ENCODE results near the gene JAG2. TPM values are rescaled to one million over a fixed set of nuclear protein-coding genes. Genes with fewer than 3 reads are reported as not detected.

Gene JAG2
- polyA plus RNA-seq, 1 experiment, result 0.22 TPM

- Histone ChIP-seq H3K27ac (ENCODE audit: low read depth, low read length) (no peak overlapping the region), H3K27me3 (ENCODE audit: control insufficient read depth, insufficient read depth, low read length) (no peaks in the 10 kb centered on the region), H3K9me3 (ENCODE audit: control insufficient read depth, insufficient read depth, low read length) (no peaks in the 10 kb centered on the region; the same call in 1 of the 2 replicates), H3K4me3 (ENCODE audit: low read depth, low read length) (no peak overlapping the region)
- ChIA-PET CTCF (interaction anchor here (0.6 to 1.6 kb wide), 2 partner anchors 62 to 148 kb away, joined by 7 to 8 read pairs; no protein-coding TSS in a partner anchor), POLR2A (no interaction called here)
- TF ChIP-seq CTCF (IDR thresholded peaks at IDR 0.05; ENCODE audit: low read depth, low read length), result no peak
- no peak for DNase-seq (ENCODE audit: low read depth, low spot score)
Observed at GRCh38 chr14:105204206-105204930, 35.8 kb upstream of the JAG2 start.

GRCh38 chr14:105203701-105204100 is 35.1 kb upstream of the JAG2 start:
- H3K27ac ChIP-seq (ENCODE audit: low read depth, low read length), result no peak overlapping the region
- ChIA-PET POLR2A (no interaction called here), CTCF (interaction anchor here (0.6 to 1.6 kb wide), 11 partner anchors 8 to 285 kb away, joined by 3 to 8 read pairs (median 4); no protein-coding TSS in a partner anchor)
- no peak overlapping the region for H3K4me3 ChIP-seq (ENCODE audit: low read depth, low read length)
- no peaks in the 10 kb centered on the region for H3K27me3 ChIP-seq (ENCODE audit: control insufficient read depth, insufficient read depth, low read length)
- no peak for DNase-seq (ENCODE audit: low read depth, low spot score)
- no peaks in the 10 kb centered on the region; the same call in 1 of the 2 replicates for H3K9me3 ChIP-seq (ENCODE audit: control insufficient read depth, insufficient read depth, low read length)
- TF ChIP-seq CTCF (IDR thresholded peaks at IDR 0.05; ENCODE audit: low read depth, low read length), result no peak

- ChIA-PET POLR2A (interaction anchor here (0.8 kb wide), 1 partner anchor 46 kb away, joined by 3 read pairs; the partner anchor contains the start of gene BTBD6), CTCF (interaction anchor here (0.6 to 1.6 kb wide), 11 partner anchors 8 to 286 kb away, joined by 3 to 8 read pairs (median 4); no protein-coding TSS in a partner anchor)
- TF ChIP-seq CTCF (IDR thresholded peaks at IDR 0.05; ENCODE audit: low read depth, low read length), result peak; percentile 90
- peak; percentile 32 for DNase-seq (ENCODE audit: low read depth, low spot score)
- no peaks in the 10 kb centered on the region for H3K27me3 ChIP-seq (ENCODE audit: control insufficient read depth, insufficient read depth, low read length)
- no peaks in the 10 kb centered on the region; the same call in 1 of the 2 replicates for H3K9me3 ChIP-seq (ENCODE audit: control insufficient read depth, insufficient read depth, low read length)
- H3K27ac ChIP-seq (ENCODE audit: low read depth, low read length), result no peak overlapping the region
- no peak overlapping the region for H3K4me3 ChIP-seq (ENCODE audit: low read depth, low read length)
Observed at GRCh38 chr14:105203057-105203531, 34.5 kb upstream of the JAG2 start.

- no peak overlapping the region for H3K4me3 ChIP-seq (ENCODE audit: low read depth, low read length)
- H3K27me3 ChIP-seq (ENCODE audit: control insufficient read depth, insufficient read depth, low read length), result peaks cover 5% of the 10 kb centered on the region
- H3K9me3 ChIP-seq (ENCODE audit: control insufficient read depth, insufficient read depth, low read length), result no peaks in the 10 kb centered on the region; the same call in 1 of the 2 replicates
- no peak overlapping the region for H3K27ac ChIP-seq (ENCODE audit: low read depth, low read length)
- no peak; the same call in 1 of the 2 replicates for TF ChIP-seq CTCF (IDR thresholded peaks at IDR 0.05; ENCODE audit: low read depth, low read length)
- ChIA-PET CTCF (interaction anchor here (0.6 to 1.6 kb wide), 4 partner anchors 37 to 150 kb away, joined by 3 to 8 read pairs (median 4); no protein-coding TSS in a partner anchor), POLR2A (interaction anchor here (0.5 kb wide), 1 partner anchor 81 kb away, joined by 3 read pairs; no protein-coding TSS in a partner anchor)
- no peak for DNase-seq (ENCODE audit: low read depth, low spot score)
Observed at GRCh38 chr14:105201925-105202513, 33.4 kb upstream of the JAG2 start.
